Measurements from ENCODE around the gene CYBC1. TPM values are rescaled to one million over a fixed set of nuclear protein-coding genes. Genes with fewer than 3 reads are reported as not detected.

Gene CYBC1
- total RNA-seq (2012; rRNA removed), result 50.5 and 54.2 TPM in 2 replicates

- Histone ChIP-seq H3K9me3 (replicated peaks; ENCODE audit: low read length) (no peaks in the 10 kb centered on the region), H3K4me1 (ENCODE audit: control insufficient read depth, insufficient read depth, low read length) (peaks cover 13% of the 10 kb centered on the region), H3K36me3 (ENCODE audit: insufficient read depth, low read length) (peaks cover 3% of the 10 kb centered on the region), H3K27me3 (ENCODE audit: control insufficient read depth, insufficient read depth, low read length) (no peaks in the 10 kb centered on the region), H3K9ac (ENCODE audit: low read depth, low read length) (peak within 1 kb of the TSS; percentile 93), H3K4me3 (ENCODE audit: low read length) (peak within 1 kb of the TSS; percentile 96), H3K4me2 (ENCODE audit: low read length) (peak within 1 kb of the TSS; percentile 95)
Observed at GRCh38 chr17:82450357-82451106, at the start of gene CYBC1. CYBC1 (minus strand) TSS chr17:82450752; CDS start chr17:82449254, 1,498 bp downstream.

GRCh38 chr17:82497483-82498405 is 47.2 kb upstream of the CYBC1 start:
- no peaks in the 10 kb centered on the region for H3K9me3 ChIP-seq (replicated peaks; ENCODE audit: low read length)
- H3K27me3 ChIP-seq (ENCODE audit: control insufficient read depth, insufficient read depth, low read length), result peaks cover 3% of the 10 kb centered on the region
- H3K9ac ChIP-seq (ENCODE audit: low read depth, low read length), result peak overlapping the region; percentile 75
- peak overlapping the region; percentile 97 for H3K4me2 ChIP-seq (ENCODE audit: low read length)
- H3K4me1 ChIP-seq (ENCODE audit: control insufficient read depth, insufficient read depth, low read length), result peaks cover 20% of the 10 kb centered on the region
- no peaks in the 10 kb centered on the region for H3K36me3 ChIP-seq (ENCODE audit: insufficient read depth, low read length)
- peak overlapping the region; percentile 77 for H3K4me3 ChIP-seq (ENCODE audit: low read length)

DNA sequence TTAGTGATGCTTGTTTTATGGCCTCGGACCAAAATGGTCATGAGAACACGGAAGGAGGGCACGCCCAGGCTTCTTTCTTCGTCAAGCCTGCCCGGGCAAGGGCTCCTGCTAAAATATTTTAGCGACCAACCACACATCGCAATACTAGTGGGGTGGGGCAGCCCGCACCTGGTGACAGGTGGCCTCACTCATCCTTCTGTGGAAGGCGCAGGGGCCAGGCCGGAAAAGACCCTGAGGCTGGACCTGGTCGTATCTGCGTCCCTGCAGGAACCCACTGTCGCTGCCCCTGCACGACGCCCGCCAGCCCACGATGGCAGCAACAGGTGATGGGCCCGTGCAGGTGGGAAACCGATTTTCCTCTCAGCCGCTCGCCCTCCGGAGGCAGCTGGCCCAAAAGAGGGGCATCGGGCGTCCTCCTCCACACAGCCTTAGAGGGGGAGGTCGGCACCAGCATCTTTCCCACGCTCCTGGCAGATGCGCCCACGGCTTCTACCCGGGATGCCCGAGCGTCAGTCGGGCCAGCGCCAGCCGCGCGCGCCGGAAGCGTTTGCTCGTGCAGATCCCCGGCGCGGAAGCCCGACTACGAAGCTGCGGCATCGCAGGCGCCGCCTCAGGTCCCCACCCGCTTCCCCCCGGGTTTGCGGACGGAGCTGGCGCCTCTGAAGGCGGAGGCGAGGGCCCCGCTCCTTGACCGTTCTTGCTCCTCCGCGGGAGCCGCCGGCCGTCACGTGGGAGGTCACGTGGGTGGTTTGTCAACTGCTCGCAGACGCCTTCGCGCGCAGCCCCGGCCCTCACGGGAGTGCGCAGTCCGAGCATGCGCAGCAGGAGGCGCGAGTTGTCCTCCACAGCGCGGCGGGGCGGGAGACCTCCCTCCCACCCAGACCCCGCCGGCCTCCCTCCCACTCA is 46.2 kb upstream of the CYBC1 start:
- Histone ChIP-seq H3K4me3 (ENCODE audit: low read length) (peak overlapping the region; percentile 76), H3K27me3 (ENCODE audit: control insufficient read depth, insufficient read depth, low read length) (peaks cover 3% of the 10 kb centered on the region), H3K4me2 (ENCODE audit: low read length) (peak overlapping the region; percentile 90), H3K9ac (ENCODE audit: low read depth, low read length) (peak overlapping the region; percentile 68), H3K4me1 (ENCODE audit: control insufficient read depth, insufficient read depth, low read length) (peaks cover 26% of the 10 kb centered on the region), H3K9me3 (replicated peaks; ENCODE audit: low read length) (no peaks in the 10 kb centered on the region), H3K36me3 (ENCODE audit: insufficient read depth, low read length) (no peaks in the 10 kb centered on the region)

DNA sequence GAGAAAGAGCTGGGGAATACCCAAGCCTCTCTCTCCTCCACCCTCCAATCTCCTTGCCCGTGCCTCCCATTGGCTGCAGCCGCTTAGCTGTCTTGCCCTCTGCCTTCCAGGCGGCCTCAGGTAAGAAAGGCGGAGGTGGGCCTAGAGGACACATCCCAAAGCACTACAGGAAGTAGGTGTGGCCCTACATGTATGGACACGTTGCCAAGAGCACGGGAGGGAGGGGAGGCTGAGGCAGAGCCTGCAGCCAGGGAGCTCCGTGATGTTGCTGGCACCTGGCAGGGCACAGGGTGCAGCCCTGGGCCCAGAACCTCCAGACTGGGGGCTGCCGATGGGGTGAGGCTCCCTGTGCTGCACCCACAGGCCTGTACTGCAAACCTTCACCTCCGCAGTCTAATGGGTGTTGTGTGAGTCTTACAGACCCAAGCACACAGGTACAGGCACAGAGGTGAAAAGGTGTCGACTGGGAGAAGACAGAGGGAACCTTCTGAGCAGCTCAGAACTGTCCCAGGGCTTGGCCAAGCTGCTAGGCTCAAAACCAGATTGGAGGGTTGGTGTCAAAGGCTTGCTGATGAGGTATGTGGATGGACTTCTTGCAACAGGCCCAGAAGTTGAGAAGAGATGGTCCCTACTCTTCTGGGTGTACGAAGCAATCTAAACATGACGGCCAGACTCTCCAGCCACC is 45.4 kb upstream of the CYBC1 start:
- no peak overlapping the region for H3K4me3 ChIP-seq (ENCODE audit: low read length)
- peaks cover 26% of the 10 kb centered on the region for H3K4me1 ChIP-seq (ENCODE audit: control insufficient read depth, insufficient read depth, low read length)
- no peak overlapping the region for H3K4me2 ChIP-seq (ENCODE audit: low read length)
- H3K36me3 ChIP-seq (ENCODE audit: insufficient read depth, low read length), result no peaks in the 10 kb centered on the region
- peaks cover 3% of the 10 kb centered on the region for H3K27me3 ChIP-seq (ENCODE audit: control insufficient read depth, insufficient read depth, low read length)
- no peaks in the 10 kb centered on the region for H3K9me3 ChIP-seq (replicated peaks; ENCODE audit: low read length)
- H3K9ac ChIP-seq (ENCODE audit: low read depth, low read length), result no peak overlapping the region

- peaks cover 26% of the 10 kb centered on the region for H3K4me1 ChIP-seq (ENCODE audit: control insufficient read depth, insufficient read depth, low read length)
Observed at GRCh38 chr17:82494236-82495055, 43.9 kb upstream of the CYBC1 start.

GRCh38 chr17:82493226-82493781 is 42.8 kb upstream of the CYBC1 start:
- H3K9ac ChIP-seq (ENCODE audit: low read depth, low read length), result no peak overlapping the region
- H3K27me3 ChIP-seq (ENCODE audit: control insufficient read depth, insufficient read depth, low read length), result no peaks in the 10 kb centered on the region
- H3K4me2 ChIP-seq (ENCODE audit: low read length), result peak overlapping the region; percentile 53
- H3K9me3 ChIP-seq (replicated peaks; ENCODE audit: low read length), result no peaks in the 10 kb centered on the region
- H3K4me1 ChIP-seq (ENCODE audit: control insufficient read depth, insufficient read depth, low read length), result peaks cover 35% of the 10 kb centered on the region
- H3K4me3 ChIP-seq (ENCODE audit: low read length), result no peak overlapping the region
- peaks cover 3% of the 10 kb centered on the region for H3K36me3 ChIP-seq (ENCODE audit: insufficient read depth, low read length)

More at GRCh38 chr17:82494236-82495055, 43.9 kb upstream of the CYBC1 start:
- Histone ChIP-seq H3K9ac (ENCODE audit: low read depth, low read length) (no peak overlapping the region), H3K27me3 (ENCODE audit: control insufficient read depth, insufficient read depth, low read length) (no peaks in the 10 kb centered on the region), H3K36me3 (ENCODE audit: insufficient read depth, low read length) (no peaks in the 10 kb centered on the region), H3K4me2 (ENCODE audit: low read length) (no peak overlapping the region), H3K4me3 (ENCODE audit: low read length) (no peak overlapping the region), H3K9me3 (replicated peaks; ENCODE audit: low read length) (no peaks in the 10 kb centered on the region)

- Histone ChIP-seq H3K9ac (ENCODE audit: low read depth, low read length) (no peak overlapping the region), H3K27me3 (ENCODE audit: control insufficient read depth, insufficient read depth, low read length) (no peaks in the 10 kb centered on the region), H3K4me2 (ENCODE audit: low read length) (peak overlapping the region; percentile 53), H3K9me3 (replicated peaks; ENCODE audit: low read length) (no peaks in the 10 kb centered on the region), H3K4me3 (ENCODE audit: low read length) (no peak overlapping the region), H3K4me1 (ENCODE audit: control insufficient read depth, insufficient read depth, low read length) (peaks cover 34% of the 10 kb centered on the region), H3K36me3 (ENCODE audit: insufficient read depth, low read length) (peaks cover 3% of the 10 kb centered on the region)
Observed at GRCh38 chr17:82492643-82493225, 42.2 kb upstream of the CYBC1 start.

DNA sequence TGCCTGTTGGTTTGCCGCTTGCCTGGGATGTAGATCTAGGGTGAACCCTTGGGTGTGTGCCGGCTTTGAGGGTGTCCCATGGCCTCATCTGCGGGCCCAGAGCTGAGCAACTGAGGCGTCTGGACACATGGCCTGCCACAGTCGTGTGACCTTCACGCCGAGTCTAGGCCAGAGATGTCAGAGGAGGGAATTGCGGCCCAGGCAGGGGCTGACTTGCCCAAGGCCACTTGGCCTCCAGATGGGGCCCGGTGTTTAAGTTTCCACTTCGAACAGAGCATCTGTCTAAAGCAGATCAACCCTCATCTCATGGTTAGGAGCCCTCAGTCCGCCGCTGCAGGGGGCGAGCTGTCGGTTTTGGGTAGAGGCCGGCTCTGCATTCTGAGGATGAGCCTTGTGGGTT is 41.0 kb upstream of the CYBC1 start:
- Histone ChIP-seq H3K4me1 (ENCODE audit: control insufficient read depth, insufficient read depth, low read length) (peaks cover 27% of the 10 kb centered on the region), H3K9me3 (replicated peaks; ENCODE audit: low read length) (no peaks in the 10 kb centered on the region), H3K4me2 (ENCODE audit: low read length) (no peak overlapping the region), H3K36me3 (ENCODE audit: insufficient read depth, low read length) (peaks cover 3% of the 10 kb centered on the region), H3K27me3 (ENCODE audit: control insufficient read depth, insufficient read depth, low read length) (no peaks in the 10 kb centered on the region), H3K9ac (ENCODE audit: low read depth, low read length) (no peak overlapping the region), H3K4me3 (ENCODE audit: low read length) (no peak overlapping the region)

DNA sequence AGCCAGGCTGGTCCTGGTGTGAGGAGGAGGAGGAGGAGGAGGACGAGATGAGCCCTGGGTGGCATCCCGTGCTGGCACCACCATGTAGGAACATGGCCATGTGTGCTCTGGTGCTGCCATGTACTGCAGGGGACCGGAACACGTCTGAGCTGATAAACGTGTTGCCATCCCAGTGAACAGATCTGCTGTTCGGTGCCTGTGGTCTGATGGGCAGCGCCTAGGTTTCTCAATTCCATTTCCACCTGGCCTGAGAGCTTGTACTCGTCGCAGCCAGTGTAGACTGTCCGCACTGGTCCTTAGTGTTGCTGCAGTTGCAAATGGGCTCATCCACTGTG is 40.6 kb upstream of the CYBC1 start:
- Histone ChIP-seq H3K4me2 (ENCODE audit: low read length) (no peak overlapping the region), H3K4me3 (ENCODE audit: low read length) (no peak overlapping the region), H3K4me1 (ENCODE audit: control insufficient read depth, insufficient read depth, low read length) (peaks cover 26% of the 10 kb centered on the region), H3K9me3 (replicated peaks; ENCODE audit: low read length) (no peaks in the 10 kb centered on the region), H3K9ac (ENCODE audit: low read depth, low read length) (no peak overlapping the region), H3K36me3 (ENCODE audit: insufficient read depth, low read length) (peaks cover 7% of the 10 kb centered on the region), H3K27me3 (ENCODE audit: control insufficient read depth, insufficient read depth, low read length) (no peaks in the 10 kb centered on the region)

Data from skeletal muscle satellite cell (primary cell).